NCI-H128 (cell line): ENCODE data around the gene TRAF3IP1.
"Not testable (repeated sequence)": the region's sequence is repeated elsewhere in the genome, so short reads cannot be mapped to it uniquely, and the experiment has no call there.

Source experiments
- DNase-seq: peaks from one replicate; lab custom pipeline; 2025; ENCODE audit not compliant: unreplicated experiment; lab: John Stamatoyannopoulos, UW

TRAF3IP1 gene

DNA sequence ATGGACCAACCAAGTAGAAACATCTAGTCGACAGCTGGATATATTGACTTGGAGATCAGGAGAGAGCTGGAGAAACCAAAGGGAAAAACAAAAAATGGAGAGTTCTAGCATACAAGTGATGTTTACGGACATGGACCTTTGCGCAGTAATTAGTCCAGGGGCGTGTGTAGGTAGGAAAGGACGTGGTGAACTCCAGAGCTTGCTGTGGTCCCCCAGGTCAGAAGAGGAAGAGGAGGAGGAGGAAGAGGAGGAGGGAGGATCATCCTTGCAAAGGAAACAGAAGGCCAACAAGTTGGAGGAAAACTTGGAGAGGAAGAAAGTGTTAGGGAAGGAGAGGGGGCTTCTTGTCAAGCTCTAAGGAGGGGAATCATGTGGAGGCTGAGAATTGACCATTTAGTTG is 17.5 kb downstream of the TRAF3IP1 start:
- no peak for DNase-seq

DNA sequence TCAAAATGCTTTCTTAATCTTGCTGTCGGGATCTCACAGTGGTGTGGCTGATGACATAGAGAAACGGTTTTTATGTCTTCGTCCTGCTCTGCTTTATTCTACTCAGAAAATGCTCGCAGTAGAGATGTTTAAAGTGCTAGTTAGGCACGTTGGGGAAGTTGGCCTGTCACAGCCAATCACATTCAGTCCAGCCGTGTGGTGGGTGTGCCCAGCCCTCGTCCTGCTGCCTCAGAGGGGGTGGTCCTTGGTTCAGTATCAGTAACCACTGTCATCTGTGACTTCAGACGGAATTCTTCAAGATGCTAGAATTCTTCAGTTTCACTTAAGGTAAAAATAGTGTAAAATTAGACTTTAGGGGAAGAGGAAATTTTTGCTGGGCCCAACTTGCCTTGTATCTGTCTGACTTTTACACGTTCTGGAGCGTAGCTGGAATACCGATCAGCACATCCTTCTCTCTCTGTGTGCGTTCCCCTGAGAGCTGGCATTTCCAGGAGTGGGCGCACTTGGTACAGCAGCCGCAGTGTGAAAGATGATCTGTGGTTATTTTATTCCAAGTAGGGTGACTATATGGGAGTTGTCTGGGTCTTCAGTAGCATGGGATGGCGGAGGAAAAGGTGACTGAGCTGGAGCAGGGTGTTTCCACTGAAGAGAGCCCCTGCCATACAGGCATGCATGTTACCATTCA is 18.5 kb downstream of the TRAF3IP1 start:
- DNase-seq: no peak

DNA sequence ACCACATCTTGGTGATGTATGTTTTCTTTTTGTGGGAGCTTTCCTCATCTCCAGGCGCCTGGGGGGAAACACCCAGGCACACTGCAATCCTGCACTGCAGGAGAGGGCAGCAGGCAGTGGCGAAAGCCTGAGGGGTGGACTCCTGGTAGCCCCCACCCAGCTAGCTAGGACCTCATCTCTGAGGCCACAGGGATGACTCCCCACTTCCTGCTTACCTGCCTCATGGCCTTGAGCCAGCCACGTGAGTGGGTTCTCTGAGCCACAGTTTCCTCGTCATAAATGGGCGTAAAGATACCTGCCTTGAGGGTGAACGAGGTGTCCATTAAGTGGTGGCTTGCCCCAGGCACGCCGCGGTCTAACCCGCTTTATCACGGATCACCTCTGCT is 19.1 kb downstream of the TRAF3IP1 start:
- no peak for DNase-seq

DNA sequence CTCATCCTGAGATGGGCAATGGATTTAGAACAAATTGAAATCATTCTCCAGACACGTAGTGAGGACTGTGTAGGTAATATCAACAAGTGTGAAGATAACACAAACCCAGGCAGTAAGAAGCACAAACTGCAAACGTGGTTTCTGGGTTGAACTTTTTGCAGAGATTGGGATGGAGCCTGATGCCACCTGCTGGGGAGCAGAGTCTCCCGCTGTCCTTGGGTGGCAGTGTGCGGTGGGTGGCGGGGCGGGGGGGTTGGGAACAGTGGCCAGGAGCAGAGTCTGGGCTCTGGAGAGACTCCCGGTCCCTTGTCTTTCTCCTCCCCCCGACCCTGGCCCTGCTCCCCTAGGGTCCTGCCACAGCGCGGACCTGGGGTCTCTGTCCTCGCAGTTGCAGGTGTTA is 19.5 kb downstream of the TRAF3IP1 start:
- no peak for DNase-seq

DNA sequence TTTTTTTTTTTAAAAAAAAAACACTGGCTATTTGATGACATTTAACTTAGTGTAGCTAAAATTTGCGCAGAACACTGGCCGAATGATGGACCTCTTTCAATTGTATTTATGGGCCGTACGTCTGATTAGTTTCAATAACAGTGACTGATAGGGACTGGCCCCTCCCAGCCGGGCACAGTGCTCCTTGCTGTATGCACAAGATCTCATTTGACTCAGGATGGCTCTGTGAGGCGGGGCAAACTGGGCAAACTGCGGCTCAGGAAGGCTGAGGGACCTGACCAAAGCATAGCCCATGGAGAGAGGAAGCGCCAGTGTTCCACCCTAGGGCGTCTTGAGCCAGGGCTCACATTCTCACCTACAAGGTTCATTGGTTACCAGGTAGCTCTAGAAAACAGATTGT is 21.2 kb downstream of the TRAF3IP1 start:
- no peak for DNase-seq

DNA sequence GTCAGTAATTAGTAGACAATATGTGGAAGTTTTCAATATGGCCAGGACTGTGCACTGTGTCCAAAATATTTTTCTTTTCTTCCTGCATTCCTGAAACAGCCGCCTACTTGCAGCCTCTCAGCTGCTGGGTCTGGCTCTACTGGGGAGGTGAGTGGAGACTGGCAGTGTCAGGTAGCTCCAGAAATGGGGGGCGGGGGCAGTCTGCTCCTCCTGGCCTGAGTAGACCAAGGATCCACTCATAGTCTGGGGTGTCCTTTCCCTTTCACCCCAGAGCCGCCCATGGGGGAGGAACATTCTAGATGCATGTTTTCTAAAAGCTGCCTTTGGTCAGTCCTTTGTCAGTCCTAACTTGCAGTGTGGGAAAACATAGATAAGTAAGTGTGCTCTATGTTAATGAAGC is 23.7 kb downstream of the TRAF3IP1 start:
- no peak for DNase-seq

DNA sequence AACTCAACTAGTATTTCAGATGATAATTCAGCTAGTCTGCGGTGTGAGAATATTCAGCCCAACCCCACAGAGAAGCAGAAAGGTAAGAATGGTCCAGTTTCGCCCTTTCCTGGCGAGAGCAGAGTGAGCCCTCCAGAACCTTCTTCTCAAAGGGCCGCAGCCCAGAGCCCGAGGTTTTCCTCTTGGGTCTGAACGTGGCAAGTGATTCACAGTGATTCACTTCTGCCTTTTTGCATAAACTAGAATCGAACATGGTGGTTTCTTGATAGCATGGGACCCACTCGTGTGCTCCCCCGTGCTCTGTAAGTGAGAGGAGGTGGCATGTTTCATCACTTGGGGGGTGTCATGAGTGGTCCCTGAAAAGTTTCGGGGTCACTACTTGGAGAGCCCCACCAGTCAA is 24.2 kb downstream of the TRAF3IP1 start:
- DNase-seq: no peak

DNA sequence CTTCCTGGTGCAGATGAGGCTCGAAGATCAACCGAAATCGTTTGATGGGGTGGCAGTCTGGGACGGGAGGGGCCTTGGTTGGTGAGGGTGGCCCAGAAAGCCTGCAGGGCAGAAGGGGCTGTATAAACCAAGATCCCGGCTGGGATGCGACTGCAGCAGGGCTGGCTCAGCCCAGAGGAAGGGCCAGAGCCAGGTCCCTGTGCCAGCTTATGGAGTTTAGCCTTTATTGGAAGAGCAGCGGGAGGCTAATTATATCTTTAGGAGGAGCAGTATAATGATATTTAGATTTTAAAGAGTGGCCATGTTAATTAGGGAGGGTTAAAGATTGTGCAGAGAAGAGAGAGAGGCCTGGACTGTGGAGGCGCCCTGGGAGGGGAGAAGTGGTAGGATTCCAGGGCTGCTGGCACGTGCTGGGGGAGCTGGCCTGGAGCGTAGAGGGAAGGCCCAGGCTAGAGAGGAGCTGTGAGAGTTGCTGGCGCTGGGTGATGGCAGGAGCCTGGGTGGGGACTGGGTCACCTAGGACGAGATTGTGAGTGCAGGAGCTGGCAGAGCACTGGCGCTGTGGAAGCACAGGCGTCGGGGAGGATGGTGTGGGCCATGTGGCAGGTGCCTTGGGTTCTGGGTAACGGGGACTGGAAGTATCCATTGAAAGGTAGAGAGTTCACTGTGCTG is 25.1 kb downstream of the TRAF3IP1 start:
- no peak for DNase-seq

DNA sequence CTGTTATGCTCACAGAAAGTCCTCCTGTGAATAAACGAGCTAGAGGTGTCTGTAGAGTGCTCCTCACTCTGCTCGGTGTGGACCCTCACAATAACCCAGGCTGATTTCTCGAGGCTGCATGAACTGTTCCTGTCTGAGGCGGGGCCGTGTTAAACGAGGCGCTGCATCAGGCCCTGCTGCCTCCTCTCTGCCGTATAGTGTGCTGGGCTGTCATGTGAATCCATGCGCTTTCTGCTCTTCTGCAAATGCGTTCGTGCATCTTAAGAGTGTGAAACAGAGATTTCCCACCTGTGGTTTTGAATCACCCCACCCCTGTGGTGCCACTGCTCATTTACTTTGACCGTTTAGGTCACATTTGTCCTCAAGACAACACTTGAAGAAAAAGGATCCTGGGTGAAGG is 26.2 kb downstream of the TRAF3IP1 start:
- DNase-seq: no peak

DNA sequence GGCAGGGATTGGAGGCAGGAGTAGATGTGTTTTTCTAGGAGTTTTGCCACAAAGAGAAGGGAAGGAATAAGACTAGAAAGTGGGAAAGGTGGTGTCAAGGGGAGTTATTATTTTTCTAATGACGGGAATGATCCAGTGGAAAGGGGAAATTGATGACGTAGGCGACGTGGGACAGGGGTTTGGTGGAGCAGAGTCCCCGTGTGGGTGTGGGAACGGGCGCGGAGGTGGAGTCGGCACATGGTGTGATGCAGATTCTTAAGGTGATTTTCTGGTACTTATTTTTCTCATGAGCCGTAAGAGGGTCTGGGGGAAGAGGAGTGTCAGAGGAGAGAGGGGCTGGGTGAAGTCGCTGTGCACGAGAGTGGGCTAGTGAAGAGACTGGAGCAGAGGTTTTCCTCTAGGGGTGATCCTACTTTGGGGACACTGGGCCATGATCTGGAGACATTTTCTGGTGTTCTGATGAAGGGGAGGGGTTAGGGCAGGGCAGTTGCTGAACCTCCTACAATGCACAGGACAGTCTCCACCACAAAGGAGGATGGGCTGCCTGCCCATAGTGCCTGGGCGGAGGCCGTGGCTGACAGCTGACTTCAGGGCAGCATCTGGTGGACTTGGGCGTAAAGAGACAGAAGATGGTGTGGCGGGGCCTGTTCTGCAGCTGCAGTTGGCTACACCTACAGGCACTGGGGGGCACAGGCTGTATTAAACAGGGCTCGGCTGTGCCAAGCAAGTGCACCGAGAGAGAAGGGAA is 30.0 kb downstream of the TRAF3IP1 start:
- no peak for DNase-seq

DNA sequence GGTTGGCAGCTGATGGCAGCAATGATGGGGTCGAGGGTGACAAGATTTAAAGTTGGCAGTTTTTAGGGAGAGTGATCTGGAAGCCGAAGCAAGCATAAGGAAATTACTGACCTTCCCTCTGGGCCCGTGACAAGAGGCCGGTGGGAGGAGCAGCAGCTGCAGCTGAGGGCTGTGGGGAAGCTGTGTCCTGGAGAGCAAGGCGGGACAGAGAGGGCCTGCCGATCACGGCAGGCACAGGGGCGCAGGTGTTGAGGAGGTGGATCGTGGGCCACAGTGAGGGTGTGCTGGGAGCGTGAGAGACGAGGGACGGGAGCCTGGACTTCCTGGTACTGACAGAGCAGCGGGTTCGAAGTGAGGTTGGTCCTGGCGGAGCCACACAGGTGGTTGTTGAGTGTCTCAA is 31.0 kb downstream of the TRAF3IP1 start:
- DNase-seq: no peak

DNA sequence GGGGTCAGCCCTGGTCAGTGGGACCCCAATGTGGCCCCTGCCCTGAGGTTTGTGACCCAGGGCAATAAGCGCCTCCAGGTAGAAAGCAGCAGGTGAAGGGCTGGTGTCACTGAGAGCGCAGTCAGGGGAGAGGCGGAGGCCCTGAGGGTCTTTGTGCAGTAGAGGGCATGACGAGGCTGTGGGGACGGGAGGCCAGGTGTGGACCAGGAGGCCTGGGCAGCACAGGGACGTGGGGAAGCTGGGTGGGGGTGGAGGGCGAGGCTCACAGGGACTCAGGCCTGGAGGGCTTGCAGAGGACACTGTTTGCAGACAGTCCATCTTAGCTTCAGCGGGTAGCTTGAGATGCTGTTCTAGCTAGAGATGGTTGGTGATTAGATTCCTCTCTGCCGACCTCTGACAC is 32.0 kb downstream of the TRAF3IP1 start:
- DNase-seq: no peak

DNA sequence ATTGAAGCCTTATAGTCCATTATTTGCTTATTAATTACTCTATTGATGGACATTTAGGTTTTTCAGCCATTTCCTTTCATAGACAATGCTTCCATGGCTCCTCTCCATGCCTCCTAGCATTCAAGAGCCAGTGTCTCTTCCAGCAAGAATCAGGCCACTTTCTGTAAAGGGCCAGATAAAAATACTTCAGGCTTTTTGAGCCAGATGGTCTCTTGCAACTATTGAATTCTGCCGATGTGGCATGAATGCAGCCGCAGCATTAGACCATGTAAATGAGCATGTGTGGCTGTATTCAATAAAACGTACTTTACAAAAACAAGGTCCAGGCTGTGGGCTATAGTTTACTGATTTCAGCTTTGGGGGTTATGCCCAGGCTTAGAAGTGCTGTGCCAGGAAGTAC is 38.5 kb downstream of the TRAF3IP1 start:
- no peak for DNase-seq

DNA sequence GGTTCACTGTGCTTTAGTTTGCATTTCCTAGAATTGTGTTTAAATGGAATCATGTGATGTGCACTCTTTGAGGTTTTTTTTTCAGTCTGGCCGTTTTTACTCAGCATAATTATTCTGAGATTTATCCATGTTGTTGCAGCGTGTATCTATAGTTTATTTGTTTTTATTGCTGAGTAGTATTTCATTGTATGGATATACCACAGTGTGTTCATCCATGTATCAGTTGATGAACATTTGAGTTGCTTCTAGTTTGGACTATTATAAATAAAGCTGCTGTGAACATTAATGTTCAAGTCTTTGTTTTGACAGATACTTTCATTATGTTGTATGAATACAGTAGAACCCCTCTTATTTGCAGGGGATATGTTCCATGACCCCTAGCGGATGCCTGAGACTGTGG is 39.1 kb downstream of the TRAF3IP1 start:
- DNase-seq: no peak

DNA sequence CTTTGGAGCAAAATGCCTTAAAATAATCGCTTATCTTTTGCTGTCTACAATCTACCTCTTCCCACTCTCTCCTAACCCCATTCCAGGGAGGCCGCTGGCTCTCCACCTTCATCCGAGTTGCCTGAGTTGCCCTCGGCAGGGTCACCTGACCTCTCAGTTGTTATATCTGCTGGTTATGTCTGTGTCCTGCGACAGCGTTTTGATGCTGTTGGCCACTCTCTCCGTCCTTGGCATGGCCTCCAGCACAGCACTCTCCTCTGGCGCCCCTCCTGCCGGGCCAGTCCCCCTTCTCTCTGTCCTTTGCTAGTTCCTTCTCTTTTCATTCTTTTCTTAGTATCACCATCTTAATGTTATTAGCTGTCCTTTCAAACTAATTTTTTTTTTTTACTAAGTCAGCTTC is 41.6 kb downstream of the TRAF3IP1 start:
- DNase-seq: no peak

DNA sequence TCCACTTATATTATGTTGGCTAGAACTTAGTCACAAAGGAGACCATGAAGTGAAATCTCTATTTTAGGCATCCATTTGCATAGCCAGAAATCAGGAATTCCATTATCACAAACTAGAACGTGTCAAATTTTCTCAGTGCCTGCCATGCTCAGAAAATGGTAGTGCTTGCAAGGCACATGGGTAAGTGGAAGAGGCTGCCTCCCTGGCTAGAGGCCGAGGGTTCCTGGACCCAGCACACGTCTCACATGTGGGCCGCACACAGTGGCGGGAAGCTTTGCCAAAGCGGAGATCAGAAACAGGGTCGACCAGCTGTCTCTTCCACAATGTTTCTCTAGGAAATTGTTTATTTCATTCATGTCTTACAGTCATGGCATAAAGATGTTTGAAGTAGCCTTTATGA is 42.3 kb downstream of the TRAF3IP1 start:
- no peak for DNase-seq

DNA sequence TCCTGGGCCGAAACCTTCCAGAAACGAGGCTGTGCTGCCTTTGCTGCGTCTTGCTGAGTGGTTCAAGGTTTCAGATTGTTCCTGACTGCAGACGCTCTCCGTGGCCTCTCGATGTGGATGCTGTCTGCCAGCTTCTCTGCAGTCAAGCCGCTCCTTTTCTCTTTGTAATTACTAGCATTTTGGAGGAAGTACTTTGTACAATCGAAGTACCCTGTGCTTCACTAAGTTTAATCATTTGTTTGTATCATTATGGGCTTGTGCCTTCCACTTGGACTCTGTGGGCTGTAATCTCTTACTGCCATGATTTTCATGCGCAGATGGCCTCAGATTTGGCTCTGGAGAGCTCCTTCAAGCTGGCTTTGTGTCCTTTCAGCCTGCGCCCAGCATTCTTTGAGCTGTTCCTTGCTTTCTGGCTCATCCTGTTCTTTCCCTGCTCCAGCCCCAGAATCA is 49.3 kb downstream of the TRAF3IP1 start:
- no peak for DNase-seq

DNA sequence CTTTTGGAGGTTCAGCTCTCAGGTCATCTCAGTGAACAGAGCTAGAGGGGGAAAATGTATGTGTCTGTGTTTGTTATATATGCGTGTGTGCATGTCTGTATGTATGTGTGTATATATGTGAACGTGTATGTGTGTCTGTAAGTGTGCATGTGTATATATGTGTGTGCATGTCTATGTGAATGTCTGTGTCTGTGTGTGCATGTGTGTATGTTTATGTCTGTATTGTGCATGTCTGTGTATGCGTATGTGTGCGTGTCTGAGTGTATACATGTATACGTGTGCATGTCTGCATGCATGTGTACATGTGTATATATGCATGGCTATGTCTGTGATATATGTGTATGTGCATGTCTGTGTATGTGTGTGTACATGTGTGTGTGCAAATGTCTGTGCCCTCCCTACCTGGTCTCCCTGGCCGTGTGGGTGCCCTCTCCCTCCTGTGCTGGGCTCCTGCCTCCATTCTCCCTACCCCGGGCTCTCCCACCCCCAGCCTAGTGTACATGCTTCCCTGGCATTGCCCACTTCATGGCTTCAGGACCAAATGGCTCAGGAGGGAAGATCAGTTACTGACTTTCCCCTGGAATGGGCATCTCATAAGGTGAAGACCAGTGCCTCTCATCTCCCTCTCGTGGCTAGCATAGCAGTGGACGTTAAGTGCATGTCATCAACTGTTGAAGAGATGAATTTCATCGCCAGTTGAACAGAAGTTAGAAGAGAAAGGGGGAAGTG is 49.9 kb downstream of the TRAF3IP1 start:
- no peak for DNase-seq

DNA sequence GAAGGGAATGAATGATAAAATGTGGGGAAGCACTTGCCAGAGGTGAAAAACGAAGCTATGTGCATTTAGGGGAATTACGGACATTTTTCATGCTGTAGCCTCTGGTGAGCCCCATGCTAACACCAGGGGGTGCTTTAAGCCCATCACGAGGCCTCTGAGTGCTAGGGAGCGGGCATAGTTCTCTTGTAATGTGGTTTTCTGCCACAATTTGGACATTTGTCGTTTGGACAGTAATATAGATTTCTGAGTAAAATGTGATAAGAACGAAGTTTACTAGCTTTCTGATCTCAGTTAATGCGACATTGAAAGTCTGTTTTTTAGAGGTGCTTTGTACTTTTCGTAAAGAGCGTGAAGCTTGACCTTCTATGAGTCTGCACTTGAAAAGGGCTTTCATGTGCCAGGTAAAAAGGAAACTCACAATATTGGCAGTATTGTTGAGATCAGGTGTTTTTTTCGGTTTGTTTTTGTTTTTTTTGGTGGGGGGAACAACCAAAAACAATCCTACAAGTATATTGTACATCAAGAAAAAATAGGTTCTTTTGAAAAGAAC is 50.6 kb downstream of the TRAF3IP1 start:
- DNase-seq: no peak

DNA sequence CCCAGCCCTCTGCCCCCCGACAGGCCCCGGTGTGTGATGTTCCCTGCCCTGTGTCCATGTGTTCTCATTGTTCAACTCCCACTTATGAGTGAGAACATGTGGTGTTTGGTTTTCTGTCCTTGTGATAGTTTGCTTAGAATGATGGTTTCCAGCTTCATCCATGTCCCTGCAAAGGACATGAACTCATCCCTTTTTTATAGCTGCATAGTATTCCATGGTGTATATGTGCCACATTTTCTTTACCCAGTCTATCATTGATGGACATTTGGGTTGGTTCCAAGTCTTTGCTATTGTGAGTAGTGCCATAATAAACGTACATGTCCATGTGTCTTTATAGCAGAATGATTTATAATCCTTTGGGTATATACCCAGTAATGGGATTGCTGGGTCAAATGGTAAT is 52.0 kb downstream of the TRAF3IP1 start:
- not testable (repeated sequence) for DNase-seq

DNA sequence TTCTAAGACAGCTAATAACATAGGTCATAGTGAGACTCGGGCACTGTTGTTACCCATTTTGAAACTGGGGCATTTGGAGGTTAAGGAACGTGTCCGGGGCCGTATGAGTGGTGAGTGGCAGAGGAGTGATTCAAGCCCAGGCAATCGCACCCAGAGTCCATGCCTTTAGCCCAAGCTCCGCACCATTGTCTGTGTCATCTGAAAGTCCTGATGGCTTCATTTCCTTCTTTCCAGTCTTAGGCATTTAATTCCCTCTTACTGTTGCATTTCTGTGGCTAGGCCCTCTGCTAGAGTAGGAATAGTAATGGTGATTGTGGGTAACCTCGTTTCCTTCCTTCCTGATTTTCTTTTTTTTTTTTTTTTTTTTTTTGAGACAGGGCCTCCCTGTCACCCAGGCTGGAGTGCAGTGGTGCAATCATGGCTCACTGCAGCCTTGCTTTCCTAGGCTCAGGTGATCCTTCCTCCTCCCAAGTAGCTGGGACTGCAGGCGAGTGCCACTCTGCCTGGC is 56.6 kb downstream of the TRAF3IP1 start:
- DNase-seq: no peak
